ENCODE measurements around the gene POC1A. TPM values are rescaled to one million over a fixed set of nuclear protein-coding genes. Genes with fewer than 3 reads are reported as not detected.

The POC1A gene
- total and polyA plus RNA-seq, 10 of the 15 experiments (the other 5 are each of a cell fraction or from before 2014, with no cell fraction given): 8.5 to 49.8 (median 23.5) TPM

GRCh38 chr3:52093756-52094545 lies 60.3 kb downstream of the POC1A start:
- FAIRE-seq (no peak), ATAC-seq (no peak), DNase-seq (ENCODE audit: low read depth, low spot score) (no peak)
- ChIA-PET CTCF (interaction anchor here (0.8 to 1.3 kb wide), 2 partner anchors 8 to 89 kb away, joined by 3 read pairs; no protein-coding TSS in a partner anchor), SMC1A (ENCODE audit: uncharacterized antibody, unreplicated experiment) (no interaction called here), RAD21 (ENCODE audit: unreplicated experiment) (no interaction called here), POLR2A (no interaction called here)
- Histone ChIP-seq H2AFZ (ENCODE audit: control insufficient read depth, low read depth, low read length) (no peak overlapping the region), H3K9ac (ENCODE audit: control insufficient read depth, insufficient read depth, low read length) (no peak overlapping the region), H3K27ac (ENCODE audit: control insufficient read depth, insufficient read depth) (no peak overlapping the region), H3K9me3 (replicated peaks; ENCODE audit: control insufficient read depth, insufficient read depth, low read length) (no peaks in the 10 kb centered on the region), H3K4me1 (ENCODE audit: control insufficient read depth, insufficient read depth, low read length) (no peaks in the 10 kb centered on the region), H3K79me2 (ENCODE audit: control insufficient read depth, insufficient read depth, low read length) (no peaks in the 10 kb centered on the region), H3K4me2 (ENCODE audit: control insufficient read depth, insufficient read depth) (no peak overlapping the region), H3K36me3 (ENCODE audit: control insufficient read depth in 2 of 2, insufficient read depth in 2 of 2, low read length in 1 of 2) (peaks cover 0 to 17% of the 10 kb centered on the region in 2 experiments; a peak in 3 of 4 replicates), H3K4me3 (no peak overlapping the region), H4K20me1 (ENCODE audit: control insufficient read depth, insufficient read depth) (no peaks in the 10 kb centered on the region), H3K27me3 (replicated peaks in 1 of 2; ENCODE audit: control insufficient read depth in 2 of 2, insufficient read depth in 2 of 2, low read length in 1 of 2) (no peaks in the 10 kb centered on the region)
- intact Hi-C loops (cut with micrococcal nuclease; ENCODE audit: unreplicated experiment): no loop called here
- in situ Hi-C loops (cut with MboI): no loop called here
- WGBS (ENCODE audit: insufficient coverage, insufficient replicate concordance, low lambda C conversion rate, missing lambda C conversion rate): 90% methylated on average over 7 of the region's 7 CpGs
- BruUV-seq (replicated peaks): no TSS peak
- TF ChIP-seq PRDM15 (CRISPR knock-in tag; IDR thresholded peaks at IDR 0.05) (no peak), SMC3 (IDR thresholded peaks at IDR 0.05; ENCODE audit: borderline replicate concordance, low read length) (no peak), YBX1 (IDR thresholded peaks at IDR 0.05) (no peak), ZNF274 (IDR thresholded peaks at IDR 0.05; ENCODE audit: insufficient read depth, insufficient read length) (no peak), ZBTB33 (IDR thresholded peaks at IDR 0.05) (no peak), RCOR1 (conservative IDR thresholded peaks at IDR 0.05; ENCODE audit: low read depth, low read length) (no peak), RBBP5 (conservative IDR thresholded peaks at IDR 0.05) (no peak), GATAD2B (conservative IDR thresholded peaks at IDR 0.05; ENCODE audit: low read depth) (no peak), MAX (IDR thresholded peaks at IDR 0.05; ENCODE audit: low read depth, low read length) (no peak), ZBTB11 (CRISPR knock-in tag; IDR thresholded peaks at IDR 0.05) (no peak), GABPA (IDR thresholded peaks at IDR 0.05; ENCODE audit: low read depth) (no peak), SPI1 (IDR thresholded peaks at IDR 0.05; ENCODE audit: borderline replicate concordance, insufficient read depth, low read depth, low read length) (no peak), ESRRA (IDR thresholded peaks at IDR 0.05; ENCODE audit: low read length) (no peak), SUZ12 (IDR thresholded peaks at IDR 0.05; ENCODE audit: unreplicated experiment) (no peak), SMAD1 (IDR thresholded peaks at IDR 0.05; ENCODE audit: low read depth, partially characterized antibody) (no peak)

All from GM12878 (cell line).